Kidney epithelial cell (primary cell): ENCODE measurements around the gene RYR1. TPM values are rescaled to one million over a fixed set of nuclear protein-coding genes. Genes with fewer than 3 reads are reported as not detected.

ENCODE experiments used
- DNase-seq: peaks from one replicate; pipeline ENCODE4 v3.0.0-alpha.2; 2010; ENCODE audit warnings: low read depth
- H3K27me3 ChIP-seq: 2 replicates; pipeline ENCODE4 v1.6.0; 2011; ENCODE audit warnings: low read length; ENCODE audit not compliant: control insufficient read depth, insufficient read depth
- H3K36me3 ChIP-seq: 2 replicates; pipeline ENCODE4 v1.5.1; 2011; ENCODE audit warnings: low read length; ENCODE audit not compliant: control insufficient read depth, insufficient read depth
- H3K4me3 ChIP-seq: 2 replicates; pipeline ENCODE4 v1.5.1; 2011; ENCODE audit warnings: low read depth, mild to moderate bottlenecking, control low read depth, low read length
- CTCF ChIP-seq: IDR thresholded peaks from 2 replicates; pipeline ENCODE4 v1.5.1; 2011; ENCODE audit warnings: mild to moderate bottlenecking, moderate library complexity, low read length, control low read depth, inconsistent platforms; ENCODE audit not compliant: insufficient read depth, poor library complexity, severe bottlenecking
- total RNA-seq: library from RNA; depleted of rRNA; stranded (reverse); fragments of >200 nt; gene quantifications from 2 replicates; pipeline ENCODE4 v1.2.3, GENCODE V29; 2015

Gene RYR1
- total RNA-seq, 1 donor from 2014 or later, result 0.17 TPM

DNA sequence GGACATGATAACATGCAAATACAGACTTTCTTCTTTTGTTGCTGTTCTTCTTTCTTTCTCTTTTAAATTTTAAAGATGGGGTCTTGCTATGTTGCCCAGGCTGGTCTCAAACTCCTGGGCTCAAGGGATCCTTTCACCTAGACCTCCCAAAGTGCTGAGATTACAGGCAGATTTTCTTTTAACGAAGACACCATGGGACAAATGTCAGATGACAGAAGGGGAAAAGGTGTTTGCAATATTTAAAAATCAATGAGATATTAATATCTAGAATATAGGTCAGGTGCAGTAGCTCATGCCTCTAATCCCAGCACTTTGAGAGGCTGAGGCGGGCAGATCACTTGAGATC is 3.7 kb upstream of the RYR1 start:
- H3K36me3 ChIP-seq, result no peaks in the 10 kb centered on the region

GRCh38 chr19:38430931-38431330 is 2.6 kb upstream of the RYR1 start:
- no peak for DNase-seq
- Histone ChIP-seq H3K4me3 (no peak overlapping the region), H3K27me3 (peaks cover 26% of the 10 kb centered on the region), H3K36me3 (no peaks in the 10 kb centered on the region)
- no peak for TF ChIP-seq CTCF

More for the DNA sequence above, 3.7 kb upstream of the RYR1 start:
- Histone ChIP-seq H3K4me3 (no peak overlapping the region), H3K27me3 (peaks cover 30% of the 10 kb centered on the region)
- DNase-seq, result no peak
- TF ChIP-seq CTCF, result no peak

DNA sequence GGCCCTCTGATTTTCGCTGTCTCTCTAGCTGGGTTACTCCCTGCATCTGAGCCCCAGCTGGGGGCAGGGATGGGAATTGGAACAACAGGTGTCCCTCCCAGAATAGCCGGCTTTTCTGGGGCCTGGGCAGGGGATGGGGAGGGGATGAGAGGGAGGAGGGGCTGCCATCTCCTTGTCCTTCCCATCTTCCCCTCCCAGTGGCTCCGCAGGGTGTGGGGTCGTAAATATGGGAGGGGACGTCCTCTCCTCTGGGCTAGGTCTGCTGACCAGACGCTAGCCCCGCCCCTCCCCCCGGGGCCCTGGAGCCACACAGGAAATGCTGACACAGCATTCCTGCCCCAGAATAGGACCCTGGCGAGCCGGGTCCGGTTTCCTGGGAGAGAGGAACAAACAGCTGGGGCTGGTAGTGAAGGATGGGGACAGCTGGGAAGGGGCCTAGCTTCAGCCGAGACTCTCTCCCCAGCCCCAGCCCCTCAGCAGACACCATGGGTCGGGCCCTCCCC is 1.1 kb downstream of the RYR1 start:
- no peak for TF ChIP-seq CTCF
- no peak for DNase-seq
- H3K36me3 ChIP-seq, result no peaks in the 10 kb centered on the region
- no peak overlapping the region for H3K4me3 ChIP-seq
- peaks cover 21% of the 10 kb centered on the region for H3K27me3 ChIP-seq

GRCh38 chr19:38437295-38437694 is 3.8 kb downstream of the RYR1 start:
- Histone ChIP-seq H3K27me3 (peaks cover 18% of the 10 kb centered on the region), H3K36me3 (no peaks in the 10 kb centered on the region), H3K4me3 (no peak overlapping the region)
- TF ChIP-seq CTCF, result no peak
- no peak for DNase-seq

GRCh38 chr19:38437917-38438316 is 4.4 kb downstream of the RYR1 start:
- TF ChIP-seq CTCF, result no peak
- Histone ChIP-seq H3K27me3 (peaks cover 18% of the 10 kb centered on the region), H3K4me3 (no peak overlapping the region), H3K36me3 (no peaks in the 10 kb centered on the region)
- DNase-seq, result no peak

DNA sequence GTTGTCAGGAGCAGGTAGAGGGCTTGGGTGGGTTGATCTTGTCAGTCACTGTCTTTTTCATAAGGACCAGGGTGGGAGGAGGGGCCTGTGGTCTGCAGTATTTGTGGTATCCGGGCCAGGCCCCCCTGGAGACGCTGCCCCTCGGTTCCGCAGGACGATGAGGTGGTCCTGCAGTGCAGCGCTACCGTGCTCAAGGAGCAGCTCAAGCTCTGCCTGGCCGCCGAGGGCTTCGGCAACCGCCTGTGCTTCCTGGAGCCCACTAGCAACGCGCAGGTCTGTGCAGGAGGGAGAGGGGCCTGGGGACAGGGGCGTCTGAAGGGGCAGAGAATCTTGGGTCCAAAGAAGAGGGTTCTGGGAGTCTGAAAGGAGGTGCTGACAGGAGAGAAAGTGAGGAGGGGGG is 7.1 kb downstream of the RYR1 start:
- H3K4me3 ChIP-seq, result no peak overlapping the region
- DNase-seq, result no peak
- TF ChIP-seq CTCF, result no peak

More for the DNA sequence above, 7.1 kb downstream of the RYR1 start:
- Histone ChIP-seq H3K36me3 (no peaks in the 10 kb centered on the region), H3K27me3 (no peaks in the 10 kb centered on the region)
